Measurements from ENCODE around the gene ARMC12. TPM values are rescaled to one million over a fixed set of nuclear protein-coding genes. Genes with fewer than 3 reads are reported as not detected.
"Not testable (repeated sequence)": the region's sequence is repeated elsewhere in the genome, so short reads cannot be mapped to it uniquely, and the experiment has no call there.

The ARMC12 gene, protein sequence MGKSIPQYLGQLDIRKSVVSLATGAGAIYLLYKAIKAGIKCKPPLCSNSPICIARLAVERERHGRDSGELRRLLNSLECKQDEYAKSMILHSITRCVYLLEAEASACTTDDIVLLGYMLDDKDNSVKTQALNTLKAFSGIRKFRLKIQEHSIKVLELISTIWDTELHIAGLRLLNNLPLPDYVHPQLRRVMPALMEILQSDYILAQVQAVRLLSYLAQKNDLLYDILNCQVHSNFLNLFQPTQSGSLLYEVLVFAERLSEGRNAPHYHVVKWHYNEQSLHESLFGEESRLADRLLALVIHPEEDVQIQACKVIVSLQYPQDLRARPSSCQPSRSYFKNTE
- 1 to 10 TPM in 3 of 4 donors, under 1 TPM in 1; 0.90 to 1.1 (median 1.1) TPM for polyA plus RNA-seq (ENCODE audit: insufficient read length in 4 of 4)

DNA sequence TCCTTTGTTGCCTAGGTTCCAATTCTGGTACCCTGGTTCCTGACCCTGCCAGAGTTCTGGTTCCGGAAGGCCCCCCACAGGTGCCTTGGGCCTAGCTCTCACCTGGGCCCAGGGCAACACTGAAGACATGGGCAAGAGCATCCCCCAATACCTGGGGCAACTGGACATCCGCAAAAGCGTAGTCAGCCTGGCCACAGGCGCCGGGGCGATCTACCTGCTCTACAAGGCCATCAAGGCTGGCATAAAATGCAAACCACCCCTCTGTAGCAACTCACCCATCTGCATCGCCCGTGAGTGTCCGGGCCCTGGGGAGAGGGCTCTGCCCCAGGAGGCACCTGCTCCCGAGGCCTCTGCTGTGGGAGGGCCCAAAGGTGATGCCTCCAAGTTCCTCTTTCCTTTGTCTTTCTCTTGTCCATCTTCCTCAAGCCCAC is at the start of gene ARMC12:
ARMC12 (plus strand) TSS at position 51 of the 431 bp plus-strand sequence; CDS start at position 128, 77 bp downstream.
- no peak for DNase-seq (ENCODE audit: low read depth in 4 of 4, low spot score in 3 of 4)

DNA sequence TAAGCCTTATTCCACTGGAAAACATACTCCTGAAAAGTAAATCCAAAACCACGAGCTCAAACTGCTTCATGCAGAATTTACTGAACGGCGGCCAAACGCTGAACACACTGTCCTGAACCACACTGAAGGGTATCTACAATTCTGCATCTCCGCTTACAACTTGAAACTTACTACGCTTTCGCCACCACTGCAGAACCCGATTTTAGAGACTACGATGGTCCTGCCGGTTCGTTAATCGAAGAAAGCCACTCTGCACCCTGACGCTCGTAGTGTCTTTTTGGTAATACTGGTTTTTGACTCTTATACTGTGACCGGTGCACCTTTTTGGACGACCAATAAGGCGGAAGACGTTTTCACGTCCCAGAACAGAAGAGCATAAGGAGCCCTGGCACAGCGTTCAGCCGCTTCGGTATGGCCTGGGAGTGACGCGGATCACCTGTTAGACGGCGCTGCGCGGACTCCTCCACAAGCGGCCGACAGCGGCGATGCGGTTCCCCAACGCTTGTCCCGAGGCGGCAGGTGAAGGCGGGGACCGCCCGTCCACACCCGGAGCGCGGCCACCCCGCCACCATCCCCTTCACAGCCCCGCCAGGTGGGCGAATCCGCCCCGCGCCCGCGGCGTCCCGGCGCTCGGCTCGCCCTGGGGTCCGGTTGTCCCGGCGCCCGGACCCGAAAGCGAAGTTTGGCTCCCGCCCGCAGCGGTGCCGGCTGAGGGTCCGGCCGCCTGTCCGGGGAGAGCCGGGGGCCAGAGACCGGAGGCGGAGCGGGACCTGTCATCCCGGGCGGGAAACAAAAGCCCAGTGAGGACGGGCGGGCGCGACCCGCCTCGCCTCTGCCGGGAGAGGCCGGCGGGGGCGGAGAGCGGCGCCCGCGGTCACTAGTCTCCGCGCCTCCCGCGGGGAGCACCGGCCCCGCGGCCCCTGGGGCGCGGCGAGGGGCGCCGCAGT is 48.9 kb upstream of the ARMC12 start:
- DNase-seq (ENCODE audit: low read depth in 4 of 4, low spot score in 3 of 4): peak in 1 of 4 donors; percentile 48

DNA sequence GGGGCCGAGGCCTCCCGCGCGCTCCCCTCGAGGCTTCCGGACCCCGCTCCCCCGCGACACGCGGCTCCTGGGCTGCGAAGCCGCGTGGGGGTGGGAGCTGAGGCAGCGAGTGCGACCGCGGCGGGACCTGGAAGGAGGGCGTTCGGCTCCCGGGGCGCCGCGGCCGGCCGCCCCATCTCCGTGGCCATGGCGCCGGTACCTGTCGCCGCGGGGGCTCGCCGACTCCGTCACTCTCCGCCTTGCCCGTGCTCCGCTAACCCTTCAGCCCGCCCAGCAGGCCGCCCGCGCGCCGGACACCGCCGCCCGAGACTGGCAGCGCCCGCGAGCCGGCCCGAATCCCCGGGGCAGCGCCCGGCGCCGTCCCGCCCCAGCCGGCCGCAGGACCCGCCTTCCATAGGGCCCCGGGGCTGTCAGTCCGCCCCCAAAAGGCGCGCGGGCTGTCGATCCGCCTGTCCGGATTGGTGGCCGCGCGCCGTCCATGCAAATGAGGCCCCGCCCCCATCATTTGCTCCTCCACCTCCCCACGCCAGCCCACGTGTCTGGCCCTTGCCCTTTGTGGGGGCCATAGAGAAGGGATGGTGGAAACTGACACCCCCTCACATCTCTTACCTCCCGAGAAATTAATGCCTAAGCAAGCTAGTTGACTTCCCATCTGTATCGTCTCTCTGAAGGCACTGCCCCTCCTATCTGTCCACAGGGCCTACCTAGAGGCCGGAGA is 48.1 kb upstream of the ARMC12 start, which contains the start of gene FKBP5:
FKBP5 (minus strand) TSS at position 311 of the 718 bp plus-strand sequence. CDS start 46,091 bp downstream, outside the sequence.
- peak; percentile 60 to 79 (median 68) for DNase-seq (ENCODE audit: low read depth in 4 of 4, low spot score in 3 of 4)

DNA sequence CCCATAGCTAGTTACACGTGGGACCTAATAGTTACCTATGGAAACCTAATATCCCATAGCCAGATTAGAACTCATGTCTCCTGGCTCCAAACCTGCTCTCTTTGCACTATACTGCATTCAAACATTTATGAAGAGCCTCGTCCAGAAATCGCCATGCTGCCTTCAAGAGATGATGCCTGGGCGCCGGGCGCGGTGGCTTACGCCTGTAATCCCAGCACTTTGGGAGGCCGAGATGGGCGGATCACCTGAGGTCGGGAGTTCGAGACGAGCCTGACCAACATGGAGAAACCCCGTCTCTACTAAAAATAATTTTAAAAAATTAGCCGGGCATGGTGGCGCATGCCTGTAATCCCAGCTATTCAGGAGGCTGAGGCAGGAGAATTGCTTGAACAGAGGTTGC is 46.8 kb upstream of the ARMC12 start:
- DNase-seq (ENCODE audit: low read depth in 4 of 4, low spot score in 3 of 4): not testable (repeated sequence)

DNA sequence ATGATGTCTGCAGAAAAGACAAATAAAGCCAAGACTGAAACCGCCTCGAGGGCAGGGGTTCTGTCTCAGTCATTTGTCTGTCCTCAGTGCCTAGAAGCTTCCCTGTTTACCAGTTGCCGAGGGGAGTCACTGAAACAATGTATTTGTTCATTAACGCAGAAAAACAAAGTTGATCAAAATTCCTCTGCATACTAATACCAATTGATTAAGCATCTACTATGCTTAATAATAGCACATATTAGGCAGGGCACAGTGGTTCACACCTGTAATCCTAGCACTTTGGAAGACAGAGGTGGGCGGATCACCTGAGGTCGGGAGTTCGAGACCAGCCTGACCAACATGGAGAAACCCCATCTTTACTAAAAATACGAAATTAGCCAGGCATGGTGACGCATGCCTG is 46.3 kb upstream of the ARMC12 start:
- no peak for DNase-seq (ENCODE audit: low read depth in 4 of 4, low spot score in 3 of 4)

DNA sequence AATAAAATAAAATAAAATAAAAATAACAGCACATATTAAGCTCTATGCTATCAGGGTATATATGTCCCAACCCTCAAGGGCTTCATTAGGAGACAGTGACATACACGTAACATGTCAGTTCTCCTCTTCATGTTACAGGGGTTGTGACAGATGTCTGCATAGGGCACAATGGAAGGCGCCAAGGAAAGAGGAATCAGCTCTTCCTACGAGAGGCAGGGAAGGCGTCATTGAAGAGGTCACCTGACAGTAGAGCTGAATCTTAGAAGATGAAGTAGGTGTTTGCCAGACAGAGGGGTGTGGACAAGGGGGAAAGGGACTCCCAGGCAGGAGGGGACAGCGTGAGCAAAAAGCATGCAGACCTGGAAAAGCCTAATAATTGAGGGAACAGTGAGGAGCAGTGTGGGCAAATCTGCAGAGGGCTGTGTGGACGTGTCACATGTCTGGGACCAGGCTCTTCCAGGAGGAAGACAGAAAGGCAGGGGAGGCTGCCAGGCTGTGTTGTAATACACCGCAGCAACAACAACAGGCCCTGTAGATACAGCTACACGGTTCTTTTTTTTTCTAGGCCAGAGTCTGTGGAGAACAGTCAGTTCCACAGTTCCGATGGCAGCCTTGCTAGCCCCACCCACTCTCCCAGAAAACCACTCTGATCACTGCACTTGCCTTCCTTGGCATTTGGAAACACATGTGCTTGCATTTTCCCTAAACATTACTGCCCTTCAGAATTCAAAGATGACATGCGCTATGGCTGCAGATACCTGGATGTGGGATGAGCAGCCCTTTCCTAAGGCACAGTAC is 45.6 kb upstream of the ARMC12 start:
- no peak for DNase-seq (ENCODE audit: low read depth in 4 of 4, low spot score in 3 of 4)

DNA sequence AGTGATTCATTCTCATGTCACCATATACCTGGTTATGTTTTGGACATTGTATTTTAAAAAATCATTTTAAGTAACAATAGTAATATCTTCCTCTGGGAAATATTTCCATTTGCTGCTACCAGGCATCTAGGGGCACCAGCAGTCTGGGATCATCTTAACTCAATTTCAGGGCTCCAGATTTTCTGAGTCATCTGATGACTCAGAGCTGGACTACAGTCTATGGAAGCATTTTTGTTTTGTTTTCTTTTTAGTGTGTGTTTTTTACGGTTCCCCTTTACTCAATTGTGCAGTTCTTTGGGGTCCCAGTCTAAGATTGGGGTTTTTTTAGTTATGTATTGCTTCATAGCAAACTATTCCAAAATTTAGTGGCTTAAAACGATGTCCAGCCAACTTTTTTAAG is 42.4 kb upstream of the ARMC12 start:
- no peak for DNase-seq (ENCODE audit: low read depth in 4 of 4, low spot score in 3 of 4)

DNA sequence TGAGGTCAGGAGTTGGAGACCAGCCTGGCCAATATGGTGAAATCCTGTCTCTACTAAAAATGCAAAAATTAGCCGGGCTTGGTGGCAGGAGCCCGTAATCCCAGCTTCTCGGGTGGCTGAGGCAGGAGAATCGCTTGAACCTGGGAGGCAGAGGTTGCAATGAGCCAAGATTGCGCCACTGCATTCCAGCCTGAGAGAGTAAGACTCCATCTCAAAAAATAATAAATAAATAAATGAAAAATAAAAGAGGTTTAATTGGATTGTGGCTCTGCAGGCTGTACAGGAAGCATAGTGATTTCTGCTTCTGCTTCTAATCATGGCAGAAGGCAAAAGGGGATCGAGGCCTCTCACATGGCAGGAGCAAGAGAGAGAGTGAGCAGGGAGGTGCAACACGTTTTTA is 38.4 kb upstream of the ARMC12 start:
- not testable (repeated sequence) for DNase-seq (ENCODE audit: low read depth in 4 of 4, low spot score in 3 of 4)

DNA sequence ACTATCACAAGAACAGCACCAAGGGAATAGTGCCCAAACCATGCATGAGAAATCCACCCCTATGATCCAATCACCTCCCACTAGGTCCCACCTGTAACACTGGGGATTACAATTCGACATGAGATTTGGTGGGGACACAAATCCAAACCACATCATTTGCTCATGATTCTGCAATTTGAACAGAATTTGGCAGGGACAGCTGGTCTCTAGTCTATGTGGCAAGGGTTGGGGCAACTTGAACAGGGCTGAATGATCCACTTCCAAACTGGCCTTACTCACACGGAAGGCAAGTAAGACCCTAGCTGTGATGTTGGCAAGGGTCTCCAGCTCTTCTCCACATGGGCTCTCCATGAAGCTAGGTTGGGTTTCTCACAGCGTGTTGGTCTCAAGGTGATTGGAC is 38.0 kb upstream of the ARMC12 start:
- no peak for DNase-seq (ENCODE audit: low read depth in 4 of 4, low spot score in 3 of 4)

DNA sequence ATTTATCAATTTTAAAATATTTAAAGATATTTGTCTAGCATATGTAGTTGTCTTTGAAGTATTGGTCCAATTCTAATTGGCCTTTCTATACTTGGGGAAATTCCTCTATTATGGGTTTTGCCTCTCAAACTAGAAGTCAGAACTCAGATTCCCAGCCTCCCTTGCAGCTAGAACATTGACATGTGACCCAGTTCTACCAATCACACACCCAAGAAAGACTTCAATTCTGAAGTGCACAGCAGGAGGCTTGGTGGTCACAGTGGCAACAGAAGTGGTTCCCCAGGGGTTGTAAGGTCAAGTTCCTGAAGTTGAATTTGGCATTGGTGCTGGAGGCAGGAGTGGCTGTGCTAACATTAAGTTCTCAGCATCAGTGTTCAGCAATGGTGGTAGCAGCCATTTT is 33.3 kb upstream of the ARMC12 start:
- DNase-seq (ENCODE audit: low read depth in 4 of 4, low spot score in 3 of 4): no peak

DNA sequence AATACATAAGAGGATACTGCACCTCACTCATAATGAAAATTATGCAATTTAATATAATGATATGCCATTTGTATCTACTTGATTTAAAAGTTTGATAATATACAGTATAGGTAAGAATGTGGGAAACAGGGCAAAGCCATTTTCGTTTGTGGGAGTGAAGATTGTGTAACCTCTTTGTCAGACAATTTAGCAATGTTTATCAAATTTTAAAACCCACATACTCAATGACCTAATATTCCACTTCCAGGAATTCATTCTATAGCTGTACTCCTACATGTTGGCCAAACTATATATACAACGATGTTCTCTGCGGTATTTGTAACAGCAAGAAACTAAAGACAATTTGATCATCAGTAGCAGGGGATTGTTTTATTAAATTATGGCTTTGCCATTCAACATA is 30.4 kb upstream of the ARMC12 start:
- no peak for DNase-seq (ENCODE audit: low read depth in 4 of 4, low spot score in 3 of 4)

DNA sequence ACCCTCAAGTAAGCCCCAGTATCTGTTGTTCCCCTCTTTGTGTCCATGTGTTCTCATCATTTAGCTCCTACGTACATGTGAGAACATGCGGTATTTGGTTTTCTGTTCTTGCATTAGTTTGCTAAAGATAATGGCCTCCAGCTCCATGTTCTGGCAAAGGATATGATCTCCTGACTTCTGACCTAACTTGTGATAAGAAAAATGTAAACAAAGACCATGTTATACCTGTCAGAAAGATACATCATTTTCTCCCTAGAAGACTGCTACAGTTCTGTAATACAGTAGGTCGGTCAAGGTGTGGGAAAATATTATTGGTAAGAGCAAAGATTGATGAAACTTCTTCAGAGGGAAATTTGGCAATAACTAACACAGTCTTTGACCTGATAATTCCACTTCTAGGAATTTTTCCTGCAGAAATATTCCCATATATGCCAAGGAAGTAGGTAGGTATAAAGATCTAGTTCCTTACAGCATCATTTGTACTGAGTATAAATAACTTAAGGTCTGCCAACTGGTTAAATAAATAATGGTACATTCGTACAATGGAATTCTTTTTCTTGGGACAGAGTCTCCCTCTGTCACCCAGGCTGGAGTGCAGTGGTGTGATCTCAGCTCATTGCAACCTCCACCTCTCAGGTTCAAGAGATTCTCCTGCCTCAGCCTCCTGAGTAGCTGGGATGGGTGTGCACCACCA is 29.0 kb upstream of the ARMC12 start:
- no peak for DNase-seq (ENCODE audit: low read depth in 4 of 4, low spot score in 3 of 4)

DNA sequence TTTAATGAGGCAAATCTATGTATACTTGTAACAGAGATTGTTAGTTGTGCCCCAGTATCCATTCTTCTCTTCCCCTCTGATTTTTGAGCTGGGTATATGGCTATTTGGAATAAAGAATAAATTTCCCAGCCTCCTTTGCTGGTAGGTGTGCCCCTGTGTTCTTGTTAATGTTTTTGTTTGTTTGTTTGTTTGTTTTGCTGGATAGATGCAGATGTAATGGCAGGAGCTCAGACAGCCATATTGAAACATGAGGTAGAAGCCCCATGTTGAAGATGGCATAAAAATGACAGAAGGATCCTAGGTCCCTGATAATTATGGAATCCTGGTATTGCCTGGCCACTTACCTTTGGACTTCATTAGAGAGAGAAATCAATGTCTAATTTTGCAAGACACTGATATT is 28.2 kb upstream of the ARMC12 start:
- no peak for DNase-seq (ENCODE audit: low read depth in 4 of 4, low spot score in 3 of 4)

DNA sequence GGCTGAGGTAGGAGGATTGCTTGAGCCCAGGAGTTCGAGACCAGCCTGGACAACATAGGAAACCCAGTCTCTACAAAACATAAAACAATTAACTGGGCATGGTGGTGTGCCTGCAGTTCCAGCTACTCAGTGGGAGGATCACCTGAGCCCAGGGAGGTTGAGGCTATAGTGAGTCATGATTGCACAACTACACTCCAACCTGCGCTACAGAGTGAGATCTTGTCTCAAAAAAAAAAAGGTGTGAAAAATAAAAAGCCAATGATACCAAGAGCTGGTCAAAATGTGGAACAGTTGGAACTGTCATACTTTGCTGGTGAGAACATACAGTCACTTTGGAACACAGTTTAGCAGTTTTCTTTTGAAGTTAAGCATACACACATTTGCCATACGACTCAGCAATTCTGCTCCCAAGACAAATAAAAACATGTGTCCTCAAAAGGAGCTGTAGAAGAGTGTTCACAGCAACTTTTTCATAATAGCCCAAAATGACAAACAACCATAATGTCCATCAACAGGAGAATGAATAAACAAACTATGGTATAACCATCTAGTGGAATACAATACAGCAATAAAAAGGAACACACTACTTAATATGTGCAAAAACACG is 26.5 kb upstream of the ARMC12 start:
- no peak for DNase-seq (ENCODE audit: low read depth in 4 of 4, low spot score in 3 of 4)

DNA sequence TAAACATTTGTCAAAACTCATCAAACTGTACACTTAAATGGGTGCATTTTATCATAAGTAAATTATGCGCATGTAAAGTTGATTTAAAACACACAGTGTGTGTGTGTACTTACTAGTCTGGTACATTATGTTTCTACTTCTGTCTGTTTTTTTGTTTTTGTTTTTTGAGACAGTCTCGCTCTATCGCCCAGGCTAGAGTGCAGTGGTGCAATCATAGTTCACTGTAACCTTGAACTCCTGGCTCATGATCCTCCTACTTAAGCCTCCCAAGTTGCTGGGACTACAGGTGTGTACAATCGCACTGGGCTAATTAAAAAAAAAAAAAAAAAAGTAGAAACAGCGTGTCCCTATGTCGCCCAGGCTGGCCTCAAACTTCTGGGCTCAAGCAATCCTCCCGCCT is 25.1 kb upstream of the ARMC12 start:
- DNase-seq (ENCODE audit: low read depth in 4 of 4, low spot score in 3 of 4): no peak

DNA sequence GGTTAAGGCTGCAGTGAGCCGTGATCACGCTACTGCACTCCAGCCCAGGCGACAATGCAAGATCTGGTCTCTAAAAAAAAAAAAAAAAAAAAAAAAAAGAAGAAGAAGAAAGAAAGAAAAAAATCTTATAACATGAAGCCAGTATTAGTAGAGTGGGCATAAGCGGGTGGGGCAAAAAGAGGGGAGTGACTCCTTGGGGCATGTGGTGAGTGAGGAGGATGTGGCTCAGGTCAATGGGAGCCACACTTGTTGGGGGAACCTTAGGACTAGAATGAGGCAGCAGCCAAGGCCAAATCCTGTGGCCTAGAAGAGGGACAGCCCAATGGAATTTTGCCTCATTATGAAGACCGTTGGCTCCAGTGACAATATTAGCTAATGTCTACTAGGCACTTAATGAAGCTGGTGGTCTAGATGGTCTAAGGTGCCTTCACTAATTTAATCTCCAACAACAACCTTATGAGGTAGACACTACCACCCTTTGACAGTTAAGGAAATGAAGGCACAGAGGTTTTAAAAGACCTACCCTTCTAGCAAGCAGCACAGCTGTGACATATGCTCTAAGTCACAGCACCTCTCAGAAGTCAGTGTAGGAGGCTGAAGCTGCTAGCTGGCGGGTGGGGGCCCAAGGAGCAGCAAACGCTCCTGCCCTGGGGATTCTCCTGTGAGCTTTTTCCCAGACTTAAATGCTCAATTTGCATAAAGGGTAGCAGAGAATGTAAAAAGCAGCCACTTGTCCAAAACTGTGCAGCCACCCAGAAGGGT is 23.6 kb upstream of the ARMC12 start:
- DNase-seq (ENCODE audit: low read depth in 4 of 4, low spot score in 3 of 4): no peak

DNA sequence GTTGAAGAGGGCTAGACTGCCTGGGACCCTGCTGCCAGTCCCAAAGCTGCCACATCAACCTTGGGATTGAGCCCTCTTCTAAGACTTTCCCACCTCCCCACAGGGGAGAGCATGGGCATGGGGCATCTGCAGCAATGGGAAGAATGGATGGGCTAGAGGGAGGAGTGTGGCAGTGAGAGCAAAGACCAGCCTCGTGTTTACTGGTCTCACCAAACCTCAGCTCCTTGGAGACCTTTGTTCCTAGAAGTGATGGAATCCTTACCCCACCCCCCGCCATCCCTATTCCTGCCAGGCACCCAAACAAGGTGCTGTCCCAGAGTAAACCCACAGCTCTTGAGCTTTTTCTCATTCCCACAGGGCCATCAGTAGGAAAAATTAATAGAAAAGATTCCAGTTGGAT is 20.0 kb upstream of the ARMC12 start:
- DNase-seq (ENCODE audit: low read depth in 4 of 4, low spot score in 3 of 4): no peak

Measured in right renal pelvis (tissue), 4 donors.